ENCODE results near the gene EQTN.

DNA sequence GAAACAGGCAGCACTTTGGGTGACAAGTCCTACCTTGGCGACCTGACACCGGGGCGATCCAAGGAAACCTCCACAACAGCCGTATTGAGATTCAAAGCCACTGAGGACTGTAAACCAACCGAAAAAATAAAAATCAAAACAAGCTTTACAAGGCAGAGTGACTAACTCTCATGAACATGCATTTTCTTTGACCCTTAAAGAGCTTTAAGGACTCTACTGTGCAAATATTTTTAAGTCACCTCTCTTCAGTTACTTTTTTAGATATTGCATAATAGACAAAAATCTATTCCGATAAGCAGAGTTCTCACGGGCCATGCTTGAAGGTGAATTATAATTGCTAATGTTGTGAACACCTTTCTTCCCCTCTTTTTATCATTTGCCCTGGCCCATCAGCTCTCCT lies 38.3 kb downstream of the EQTN start:
- TF ChIP-seq CTCF (IDR thresholded peaks at IDR 0.05 in 2 of 3, conservative IDR thresholded peaks at IDR 0.05 in 1 of 3; ENCODE audit: control insufficient read depth in 2 of 3, extremely low read depth in 1 of 3, insufficient read depth in 1 of 3, low read depth in 3 of 3, low read length in 3 of 3) = no peak
- no peak for TF ChIP-seq TCF12 (IDR thresholded peaks at IDR 0.05; ENCODE audit: low read depth, low read length)
- TF ChIP-seq BHLHE40 (IDR thresholded peaks at IDR 0.05; ENCODE audit: borderline replicate concordance in 1 of 2, low read depth in 2 of 2, low read length in 1 of 2) = no peak
- TF ChIP-seq CBFB (IDR thresholded peaks at IDR 0.05; ENCODE audit: low read depth) = no peak
- TF ChIP-seq EP300 (IDR thresholded peaks at IDR 0.05; ENCODE audit: borderline replicate concordance in 1 of 2, control insufficient read depth in 1 of 2, low read depth in 2 of 2, low read length in 2 of 2) = no peak
- no peak for TF ChIP-seq BACH1 (IDR thresholded peaks at IDR 0.05; ENCODE audit: borderline replicate concordance)
- no peak for TF ChIP-seq CHD4 (IDR thresholded peaks at IDR 0.05)
- no peak for TF ChIP-seq NR2C2 (IDR thresholded peaks at IDR 0.05; ENCODE audit: borderline replicate concordance, control insufficient read depth, insufficient read length, low read depth)
- no peak for TF ChIP-seq HDGF (IDR thresholded peaks at IDR 0.05)
- TF ChIP-seq MAX (IDR thresholded peaks at IDR 0.05; ENCODE audit: low read depth, low read length) = no peak
- TF ChIP-seq HCFC1 (IDR thresholded peaks at IDR 0.05; ENCODE audit: low read length) = no peak
